Kidney (tissue), 14 donors: ENCODE measurements around the gene GTSE1. TPM values are rescaled to one million over a fixed set of nuclear protein-coding genes. Genes with fewer than 3 reads are reported as not detected.
A peak's percentile ranks its signal among the peaks of the same experiment; 100 is the strongest.

Experiments used
- DNase-seq, 5 donors: peaks; one replicate each; pipeline ENCODE4 v3.0.0-alpha.2; 2013 to 2020
- FAIRE-seq: peaks from 2 replicates; lab custom pipeline; 2012; peaks lifted over from hg19 to GRCh38; lab: Jason Lieb, UNC
- H3K27ac ChIP-seq, 2 donors: one replicate each; pipeline ENCODE4 v1.7.0; 2013; ENCODE audit warnings: low read depth in 2 of 2, low read length in 2 of 2, inconsistent platforms in 1 of 2
- H3K27me3 ChIP-seq: one replicate; pipeline ENCODE4 v1.7.1; 2013; ENCODE audit warnings: low read length, inconsistent platforms; ENCODE audit not compliant: control insufficient read depth, insufficient read depth
- H3K36me3 ChIP-seq, 3 donors: one replicate each; pipeline versions ENCODE4 v1.7.0 to v1.7.1; 2013; ENCODE audit warnings: low read length in 3 of 3, control low read depth in 1 of 3, inconsistent platforms in 1 of 3; ENCODE audit not compliant: insufficient read depth in 3 of 3, control insufficient read depth in 2 of 3
- H3K4me1 ChIP-seq, 3 donors: one replicate each; pipeline versions ENCODE4 v1.7.0 to v1.7.1; 2013; ENCODE audit warnings: low read length in 3 of 3, inconsistent platforms in 1 of 3, low read depth in 1 of 3; ENCODE audit not compliant: control insufficient read depth in 2 of 3, insufficient read depth in 2 of 3
- H3K4me3 ChIP-seq, 3 donors: one replicate each; pipeline versions ENCODE4 v1.7.0 to v1.8.1; 2013; ENCODE audit warnings: low read length in 3 of 3, control low read depth in 1 of 3, inconsistent platforms in 1 of 3
- H3K9ac ChIP-seq, 3 donors: one replicate each; pipeline versions ENCODE4 v1.7.0 to v1.7.1; 2013; ENCODE audit warnings: low read length in 3 of 3, control low read depth in 1 of 3, inconsistent platforms in 1 of 3
- H3K9me3 ChIP-seq, 3 donors: one replicate each; pipeline versions ENCODE4 v1.7.0 to v1.7.1; 2013; ENCODE audit warnings: low read length in 3 of 3, control low read depth in 1 of 3, inconsistent platforms in 1 of 3; ENCODE audit not compliant: control insufficient read depth in 2 of 3, insufficient read depth in 1 of 3
- CTCF ChIP-seq: IDR thresholded peaks from 3 replicates; pipeline ENCODE4 v1.5.1; 2012; ENCODE audit warnings: mild to moderate bottlenecking, moderate library complexity, borderline replicate concordance; ENCODE audit not compliant: insufficient read depth; ENCODE audit errors: extremely low read depth
- intact Hi-C: fragments of 100-400 bp; cut with DNase I; formaldehyde crosslinking; loops from one replicate; pipeline ENCODE4 v1.11.1; 2022
- polyA plus RNA-seq: library from polyadenylated mRNA; stranded (reverse); fragments of 350-450 nt; fragmentation: Illumina TruSeq; extraction: RNeasy Lipid Tissue Mini Kit (QIAGEN cat#74804); gene quantifications from one replicate; pipeline ENCODE4 v1.2.3, GENCODE V29; 2014; ENCODE audit warnings: low read depth, low replicate concordance; ENCODE audit not compliant: insufficient read depth
- total RNA-seq: library from RNA; stranded (reverse); fragmentation: NEBNext Ultra II Directional; extraction: Animal tissue kit (Norgen Biotek cat#: 25700); gene quantifications from one replicate; pipeline ENCODE4 v1.2.1, GENCODE V29; 2021
- donor health status: control.
- donor health status: control.
- donor health status: control.
- donor health status: control.
- donor health status: control.
- donor health status: DM: yes; HTN: yes; CAD: no.
- donor health status: Normal renal cell carcinoma (clear cell type).

Gene GTSE1
- total and polyA plus RNA-seq, 2 donors from 2014 or later: 0.41 to 0.94 TPM

GRCh38 chr22:46267431-46268279, 29.0 kb upstream of the GTSE1 start, which contains the start of gene TTC38:
TTC38 (plus strand) TSS chr22:46268008; CDS start chr22:46268040, 32 bp downstream.
- no peaks in the 10 kb centered on the region for H3K9me3 ChIP-seq
- H3K4me3 ChIP-seq: peak within 1 kb of the TSS; percentile 66 to 97 (median 96)
- peaks cover 0 to 19% (median 7%) of the 10 kb centered on the region in 3 donors for H3K36me3 ChIP-seq
- FAIRE-seq (peak; percentile 29), DNase-seq (peak; percentile 88 to 96 (median 94))
- peak within 1 kb of the TSS; percentile 48 to 89 (median 85) for H3K9ac ChIP-seq
- no peaks in the 10 kb centered on the region for H3K27me3 ChIP-seq
- no peak for TF ChIP-seq CTCF
- intact Hi-C loops: no loop called here
- H3K27ac ChIP-seq: peak within 1 kb of the TSS; percentile 90 to 92
- H3K4me1 ChIP-seq: peaks cover 0 to 14% (median 10%) of the 10 kb centered on the region in 3 donors

GRCh38 chr22:46269564-46269963, 27.1 kb upstream of the GTSE1 start:
- Histone ChIP-seq H3K36me3 (peaks cover 0 to 35% (median 19%) of the 10 kb centered on the region in 3 donors), H3K4me1 (peaks cover 0 to 14% (median 10%) of the 10 kb centered on the region in 3 donors), H3K27ac (peak overlapping the region; percentile 33 to 92), H3K4me3 (peak overlapping the region in 2 of 3 donors; percentile 63 to 96), H3K9ac (peak overlapping the region in 2 of 3 donors; percentile 33 to 77), H3K9me3 (no peaks in the 10 kb centered on the region), H3K27me3 (no peaks in the 10 kb centered on the region)
- no peak for TF ChIP-seq CTCF
- DNase-seq (no peak), FAIRE-seq (no peak)
- intact Hi-C loops: no loop called here

GRCh38 chr22:46272196-46272595, 24.5 kb upstream of the GTSE1 start:
- DNase-seq: no peak
- H3K4me1 ChIP-seq: peaks cover 0 to 10% (median 4%) of the 10 kb centered on the region in 3 donors
- no peak overlapping the region for H3K27ac ChIP-seq
- H3K4me3 ChIP-seq: no peak overlapping the region
- FAIRE-seq: no peak
- no peaks in the 10 kb centered on the region for H3K9me3 ChIP-seq
- TF ChIP-seq CTCF: no peak
- H3K27me3 ChIP-seq: no peaks in the 10 kb centered on the region
- H3K9ac ChIP-seq: no peak overlapping the region
- H3K36me3 ChIP-seq: peaks cover 5 to 56% (median 35%) of the 10 kb centered on the region in 3 donors
- intact Hi-C loops: no loop called here
